Airway epithelial cell (primary cell): ENCODE measurements around the gene ZNF207. TPM values are rescaled to one million over a fixed set of nuclear protein-coding genes. Genes with fewer than 3 reads are reported as not detected.

ENCODE experiments used
- total RNA-seq: library from RNA; depleted of rRNA; stranded (reverse); fragments of >200 nt; gene quantifications from 2 replicates; pipeline ENCODE4 v1.2.3, GENCODE V29; 2015

The ZNF207 gene
- 87.7 and 113 TPM in 2 replicates for total RNA-seq

DNA sequence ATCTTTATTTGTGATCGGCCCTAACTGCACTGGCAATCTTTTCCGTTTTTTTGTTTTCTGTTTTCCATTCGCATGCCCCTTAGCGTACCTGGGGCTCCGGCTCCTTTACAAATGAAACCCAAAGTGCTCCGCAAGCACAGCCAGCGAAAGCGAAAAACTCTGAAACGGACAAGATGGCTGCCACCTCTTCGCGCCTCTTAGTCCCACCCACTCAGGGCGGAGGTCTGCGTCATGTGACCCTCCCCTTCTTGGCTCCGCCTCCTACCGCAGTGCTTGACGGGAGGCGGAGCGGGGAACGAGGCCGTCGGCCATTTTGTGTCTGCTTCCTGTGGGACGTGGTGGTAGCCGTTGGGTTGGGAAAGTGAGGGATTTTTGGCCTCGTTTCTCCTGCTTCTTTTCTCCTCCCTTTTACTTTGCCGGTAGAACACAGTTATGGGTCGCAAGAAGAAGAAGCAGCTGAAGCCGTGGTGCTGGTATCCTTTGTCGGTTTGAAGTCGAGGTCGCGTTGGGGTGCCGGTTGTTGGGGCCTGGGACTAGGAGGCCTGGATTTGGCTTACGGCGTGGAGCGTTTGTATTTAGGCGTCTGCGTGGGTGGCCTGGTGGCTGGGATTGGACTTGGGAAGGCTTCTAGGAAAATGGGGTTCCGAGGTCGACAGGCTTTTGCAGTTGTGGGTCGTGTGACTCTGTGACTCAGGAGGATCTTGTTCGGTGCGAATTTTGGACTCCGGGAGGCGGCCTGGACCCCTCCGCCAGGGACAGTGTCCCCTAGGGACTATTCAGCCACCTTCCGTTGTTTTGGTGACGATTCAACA lies at the start of gene ZNF207:
Gene ZNF207, plus strand, starts transcription at position 304 of the 812 bp plus-strand sequence. Its CDS starts 129 bp downstream, at position 433.

DNA sequence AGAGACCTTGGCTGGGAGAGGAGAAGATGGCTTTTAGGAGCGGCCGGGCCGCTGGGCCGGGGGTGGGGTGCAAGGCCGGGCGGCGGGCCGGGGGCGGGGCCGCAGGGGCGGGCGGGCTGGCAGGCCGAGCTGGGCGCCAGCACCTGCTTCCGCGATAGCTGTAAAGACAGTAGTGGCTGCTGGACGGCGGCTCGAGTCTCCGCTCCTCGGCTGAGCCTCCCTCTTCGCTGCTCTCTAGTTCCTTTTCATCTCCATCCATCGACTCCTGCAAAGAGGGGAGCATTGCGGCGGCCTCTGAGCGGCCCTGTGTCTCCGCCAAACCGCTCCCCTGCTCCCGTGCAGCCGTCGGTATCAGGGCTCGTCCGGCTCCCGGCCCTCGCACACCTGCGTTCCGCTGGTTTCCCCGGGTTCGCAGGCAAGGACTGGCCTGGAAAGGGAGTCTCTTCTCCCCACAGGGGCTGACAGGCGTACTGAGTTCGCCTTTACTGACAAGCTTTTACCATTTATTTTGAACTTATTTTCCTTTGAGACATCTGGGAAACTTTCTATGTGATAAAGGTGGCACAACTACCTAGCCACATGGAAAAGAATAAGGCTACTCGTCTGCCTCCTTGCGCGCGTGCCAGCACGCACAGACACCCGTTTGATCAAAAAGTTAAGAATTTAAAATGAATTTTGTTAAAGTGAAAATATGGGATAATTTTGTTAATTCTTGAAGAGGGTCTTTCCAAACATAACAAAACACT lies 7.9 kb upstream of the ZNF207 start, which contains the start of gene C17orf75:
Gene C17orf75, minus strand, starts transcription at position 317 of the 746 bp plus-strand sequence. Its CDS starts 34 bp downstream, at position 283.

Other genes with a start within 250 kb of the ZNF207 start
- 24.9 and 26.1 TPM in 2 replicates for gene RHOT1, start 207.7 kb upstream of the ZNF207 start, total RNA-seq
- 0.14 TPM in 1 of 2 replicates, not detected in the other for gene RHBDL3, start 84.3 kb upstream of the ZNF207 start, total RNA-seq
- gene C17orf75, start 8.0 kb upstream of the ZNF207 start, total RNA-seq = 14.4 and 18.0 TPM in 2 replicates
- 96.6 and 112 TPM in 2 replicates for gene PSMD11, start 94.4 kb downstream of the ZNF207 start, total RNA-seq
- 3.3 and 7.7 TPM in 2 replicates for gene CDK5R1, start 136.8 kb downstream of the ZNF207 start, total RNA-seq